HG03066 (cell line): ENCODE data around the gene KIAA1671.
A peak's percentile ranks its signal among the peaks of the same experiment; 100 is the strongest.

ENCODE experiments used
- ATAC-seq: cut with Tn5 transposase; IDR thresholded peaks from one replicate; pipeline ENCODE4 v1.9.1; 2021; ENCODE audit warnings: low read depth; ENCODE audit not compliant: unreplicated experiment

KIAA1671 gene

GRCh38 chr22:25084405-25085107, 132.0 kb downstream of the KIAA1671 start:
- ATAC-seq = no peak

- ATAC-seq = no peak
These were observed 132.6 kb downstream of the KIAA1671 start for GRCh38 chr22:25085156-25085555.

- ATAC-seq = peak; percentile 83
These were observed 133.7 kb downstream of the KIAA1671 start for GRCh38 chr22:25085930-25086901.

GRCh38 chr22:25086902-25087282, 134.4 kb downstream of the KIAA1671 start:
- ATAC-seq = no peak

- no peak for ATAC-seq
These were observed 137.8 kb downstream of the KIAA1671 start for GRCh38 chr22:25090225-25090890.

- ATAC-seq = no peak
These were observed 138.9 kb downstream of the KIAA1671 start for GRCh38 chr22:25091458-25091857.

GRCh38 chr22:25092119-25092518, 139.6 kb downstream of the KIAA1671 start:
- no peak for ATAC-seq

- no peak for ATAC-seq
These were observed 142.1 kb downstream of the KIAA1671 start for GRCh38 chr22:25094579-25094978.

- no peak for ATAC-seq
These were observed 143.4 kb downstream of the KIAA1671 start for GRCh38 chr22:25095869-25096268.

- no peak for ATAC-seq
These were observed 144.3 kb downstream of the KIAA1671 start for GRCh38 chr22:25096638-25097405.

- ATAC-seq = no peak
These were observed 146.0 kb downstream of the KIAA1671 start for GRCh38 chr22:25098445-25099081.

- no peak for ATAC-seq
These were observed 146.7 kb downstream of the KIAA1671 start for GRCh38 chr22:25099202-25099601.

- ATAC-seq = no peak
These were observed 147.9 kb downstream of the KIAA1671 start for GRCh38 chr22:25100402-25100801.

GRCh38 chr22:25100948-25101347, 148.4 kb downstream of the KIAA1671 start:
- ATAC-seq = no peak

- ATAC-seq = no peak
These were observed 149.0 kb downstream of the KIAA1671 start for GRCh38 chr22:25101501-25101900.

- no peak for ATAC-seq
These were observed 149.5 kb downstream of the KIAA1671 start for GRCh38 chr22:25101986-25102385.

- no peak for ATAC-seq
These were observed 150.2 kb downstream of the KIAA1671 start for GRCh38 chr22:25102722-25103121.

GRCh38 chr22:25104367-25104766, 151.9 kb downstream of the KIAA1671 start:
- no peak for ATAC-seq

- ATAC-seq = no peak
These were observed 153.5 kb downstream of the KIAA1671 start for GRCh38 chr22:25105817-25106650.
